T-helper 2 cell treated with Interferon-gamma antibody and Interleukin-4, amounts not matched to agents 5 μg/mL and 100 μg/mL, for 36 hours (primary cell): ENCODE results near the gene FRYL.

Source experiments
- DNase-seq: peaks from one replicate; pipeline ENCODE4 v3.0.0; 2021; ENCODE audit warnings: low spot score
- H3K27ac Mint-ChIP-seq: one replicate; pipeline ENCODE4 v1.8.0; 2021; ENCODE audit warnings: mild to moderate bottlenecking, mixed read lengths
- H3K27me3 Mint-ChIP-seq: one replicate; pipeline ENCODE4 v1.8.0; 2021; ENCODE audit warnings: low read depth, mixed read lengths
- H3K36me3 Mint-ChIP-seq: one replicate; pipeline ENCODE4 v1.8.0; 2021; ENCODE audit warnings: low read depth, mixed read lengths
- H3K4me1 Mint-ChIP-seq: one replicate; pipeline ENCODE4 v1.8.0; 2021; ENCODE audit warnings: low read depth, mixed read lengths
- H3K4me3 Mint-ChIP-seq: one replicate; pipeline ENCODE4 v1.8.0; 2022; ENCODE audit warnings: mild to moderate bottlenecking, moderate library complexity, mixed read lengths
- H3K9me3 Mint-ChIP-seq: one replicate; pipeline ENCODE4 v1.8.0; 2021; ENCODE audit warnings: mixed read lengths

The FRYL gene

GRCh38 chr4:48602763-48603162 lies 177.3 kb downstream of the FRYL start:
- no peak for DNase-seq
- Mint-ChIP-seq H3K36me3 (peaks cover 20% of the 10 kb centered on the region), H3K27me3 (no peaks in the 10 kb centered on the region), H3K4me3 (no peak overlapping the region), H3K4me1 (peaks cover 2% of the 10 kb centered on the region), H3K9me3 (no peaks in the 10 kb centered on the region), H3K27ac (no peak overlapping the region)

- Mint-ChIP-seq H3K9me3 (no peaks in the 10 kb centered on the region), H3K4me1 (peaks cover 2% of the 10 kb centered on the region), H3K4me3 (no peak overlapping the region), H3K36me3 (peaks cover 18% of the 10 kb centered on the region), H3K27me3 (no peaks in the 10 kb centered on the region), H3K27ac (no peak overlapping the region)
- no peak for DNase-seq
Observed at GRCh38 chr4:48602222-48602621, 177.9 kb downstream of the FRYL start.

GRCh38 chr4:48596336-48596735 lies 183.7 kb downstream of the FRYL start:
- Mint-ChIP-seq H3K27ac (no peak overlapping the region), H3K4me3 (no peak overlapping the region), H3K9me3 (no peaks in the 10 kb centered on the region), H3K27me3 (no peaks in the 10 kb centered on the region), H3K4me1 (peaks cover 3% of the 10 kb centered on the region), H3K36me3 (peaks cover 24% of the 10 kb centered on the region)
- no peak for DNase-seq

GRCh38 chr4:48594180-48594579 lies 185.9 kb downstream of the FRYL start:
- Mint-ChIP-seq H3K9me3 (no peaks in the 10 kb centered on the region), H3K4me1 (peaks cover 9% of the 10 kb centered on the region), H3K27me3 (no peaks in the 10 kb centered on the region), H3K27ac (no peak overlapping the region), H3K36me3 (peaks cover 32% of the 10 kb centered on the region), H3K4me3 (no peak overlapping the region)
- DNase-seq = no peak

GRCh38 chr4:48591372-48591771 lies 188.7 kb downstream of the FRYL start:
- Mint-ChIP-seq H3K4me3 (no peak overlapping the region), H3K27ac (no peak overlapping the region), H3K36me3 (peaks cover 36% of the 10 kb centered on the region), H3K4me1 (peaks cover 17% of the 10 kb centered on the region), H3K27me3 (no peaks in the 10 kb centered on the region), H3K9me3 (no peaks in the 10 kb centered on the region)
- no peak for DNase-seq

- Mint-ChIP-seq H3K27me3 (no peaks in the 10 kb centered on the region), H3K36me3 (peaks cover 40% of the 10 kb centered on the region), H3K4me3 (no peak overlapping the region), H3K4me1 (peaks cover 17% of the 10 kb centered on the region), H3K27ac (no peak overlapping the region), H3K9me3 (no peaks in the 10 kb centered on the region)
- no peak for DNase-seq
Observed at GRCh38 chr4:48590884-48591283, 189.2 kb downstream of the FRYL start.

GRCh38 chr4:48589098-48589445 lies 191.0 kb downstream of the FRYL start:
- H3K4me3 Mint-ChIP-seq = no peak overlapping the region
- no peaks in the 10 kb centered on the region for H3K9me3 Mint-ChIP-seq
- H3K36me3 Mint-ChIP-seq = peaks cover 41% of the 10 kb centered on the region

GRCh38 chr4:48588230-48589097 lies 191.6 kb downstream of the FRYL start:
- H3K27me3 Mint-ChIP-seq = no peaks in the 10 kb centered on the region
- H3K9me3 Mint-ChIP-seq = no peaks in the 10 kb centered on the region
- H3K4me3 Mint-ChIP-seq = no peak overlapping the region
- DNase-seq = no peak
- peaks cover 40% of the 10 kb centered on the region for H3K36me3 Mint-ChIP-seq
- peaks cover 17% of the 10 kb centered on the region for H3K4me1 Mint-ChIP-seq
- peak overlapping the region; percentile 52 for H3K27ac Mint-ChIP-seq

More at GRCh38 chr4:48589098-48589445, 191.0 kb downstream of the FRYL start:
- H3K4me1 Mint-ChIP-seq = peaks cover 17% of the 10 kb centered on the region
- no peaks in the 10 kb centered on the region for H3K27me3 Mint-ChIP-seq
- no peak overlapping the region for H3K27ac Mint-ChIP-seq
- DNase-seq = no peak

GRCh38 chr4:48585401-48585800 lies 194.7 kb downstream of the FRYL start:
- no peaks in the 10 kb centered on the region for H3K27me3 Mint-ChIP-seq
- no peak for DNase-seq
- H3K4me1 Mint-ChIP-seq = peaks cover 11% of the 10 kb centered on the region
- peaks cover 33% of the 10 kb centered on the region for H3K36me3 Mint-ChIP-seq
- H3K4me3 Mint-ChIP-seq = no peak overlapping the region
- no peak overlapping the region for H3K27ac Mint-ChIP-seq
- H3K9me3 Mint-ChIP-seq = no peaks in the 10 kb centered on the region

GRCh38 chr4:48578132-48578968 lies 201.7 kb downstream of the FRYL start:
- Mint-ChIP-seq H3K27ac (no peak overlapping the region), H3K9me3 (no peaks in the 10 kb centered on the region), H3K36me3 (peaks cover 32% of the 10 kb centered on the region), H3K4me1 (peaks cover 3% of the 10 kb centered on the region), H3K27me3 (no peaks in the 10 kb centered on the region), H3K4me3 (no peak overlapping the region)
- peak; percentile 23 for DNase-seq

GRCh38 chr4:48575964-48576363 lies 204.1 kb downstream of the FRYL start:
- H3K36me3 Mint-ChIP-seq = peaks cover 35% of the 10 kb centered on the region
- H3K27ac Mint-ChIP-seq = no peak overlapping the region
- H3K4me1 Mint-ChIP-seq = peaks cover 3% of the 10 kb centered on the region
- no peak for DNase-seq
- no peak overlapping the region for H3K4me3 Mint-ChIP-seq
- H3K9me3 Mint-ChIP-seq = no peaks in the 10 kb centered on the region
- no peaks in the 10 kb centered on the region for H3K27me3 Mint-ChIP-seq

- no peaks in the 10 kb centered on the region for H3K27me3 Mint-ChIP-seq
- no peak overlapping the region for H3K27ac Mint-ChIP-seq
Observed at GRCh38 chr4:48571471-48571870, 208.6 kb downstream of the FRYL start.

GRCh38 chr4:48570646-48571220 lies 209.3 kb downstream of the FRYL start:
- H3K9me3 Mint-ChIP-seq = no peaks in the 10 kb centered on the region
- H3K27ac Mint-ChIP-seq = no peak overlapping the region
- DNase-seq = no peak
- H3K27me3 Mint-ChIP-seq = no peaks in the 10 kb centered on the region
- no peaks in the 10 kb centered on the region for H3K4me1 Mint-ChIP-seq
- H3K36me3 Mint-ChIP-seq = peaks cover 38% of the 10 kb centered on the region
- H3K4me3 Mint-ChIP-seq = no peak overlapping the region

More at GRCh38 chr4:48571471-48571870, 208.6 kb downstream of the FRYL start:
- Mint-ChIP-seq H3K9me3 (no peaks in the 10 kb centered on the region), H3K4me3 (no peak overlapping the region), H3K36me3 (peaks cover 35% of the 10 kb centered on the region), H3K4me1 (no peaks in the 10 kb centered on the region)
- DNase-seq = no peak

GRCh38 chr4:48566034-48566384 lies 214.1 kb downstream of the FRYL start:
- Mint-ChIP-seq H3K4me3 (no peak overlapping the region), H3K27me3 (no peaks in the 10 kb centered on the region), H3K36me3 (peaks cover 33% of the 10 kb centered on the region), H3K4me1 (no peaks in the 10 kb centered on the region), H3K9me3 (no peaks in the 10 kb centered on the region), H3K27ac (no peak overlapping the region)
- no peak for DNase-seq
